ENCODE data around the gene IRF7.

- TF ChIP-seq CTCF (IDR thresholded peaks at IDR 0.05; ENCODE audit: low read length) (no peak), EZH2 (optimal IDR thresholded peaks at IDR 0.05; ENCODE audit: low read depth, low read length) (no peak), EZH2phosphoT487 (IDR thresholded peaks at IDR 0.05; ENCODE audit: low read length) (no peak)
Observed at GRCh38 chr11:630871-631270, 15.1 kb upstream of the IRF7 start.
